HepG2 (cell line): Measurements from ENCODE around the gene ARHGEF7. TPM values are rescaled to one million over a fixed set of nuclear protein-coding genes. Genes with fewer than 3 reads are reported as not detected.

Source experiments
- ATAC-seq: fragments of 200-7000 bp; cut with Tn5 transposase; 3 replicates; pipeline ENCODE4 v1.9.1; 2020; ENCODE audit warnings: mild to moderate bottlenecking, moderate library complexity
- BruUV-seq: library from RNA; stranded (reverse); fragments of 400-500 nt; replicated peaks from 2 replicates; lab custom pipeline; 2021; lab: Mats Ljungman, UMichigan
- CTCF ChIA-PET: fragments of 300-600 bp; formaldehyde crosslinking; extraction: SDS; loops from one replicate; lab custom pipeline; 2021; ENCODE audit warnings: low total read pairs, inconsistent platforms, low intra/inter-chr PET ratio; lab: Yijun Ruan, JAX
- POLR2A ChIA-PET: fragments of 350-600 bp; sonication (Branson Sonifier 250); formaldehyde crosslinking; loops from one replicate; lab custom pipeline; 2020; ENCODE audit warnings: antibody characterized with exemption, inconsistent platforms; lab: Yijun Ruan, JAX
- DNase-seq: peaks from one replicate; pipeline ENCODE4 v3.0.0-alpha.2; 2015; ENCODE audit warnings: low spot score
- FAIRE-seq: peaks from 3 replicates; lab custom pipeline; 2011; peaks lifted over from hg19 to GRCh38; lab: Jason Lieb, UNC
- H2AFZ ChIP-seq: one replicate; pipeline ENCODE4 v1.6.1; 2011; ENCODE audit warnings: low read length, inconsistent platforms
- H3K27ac ChIP-seq: fragments of 300-600 bp; 3 replicates; pipeline ENCODE4 v1.8.0; 2011; ENCODE audit warnings: mixed run types, mild to moderate bottlenecking, mixed read lengths, low read length, inconsistent platforms; ENCODE audit not compliant: insufficient read depth; ENCODE audit errors: extremely low read length
- H3K27me3 ChIP-seq, 2 experiments: fragments of 200-600 bp in 1 of 2; 2 replicates in 1 of 2; 3 replicates in 1 of 2; pipeline versions ENCODE4 v1.6.0 to v1.8.0; 2011; ENCODE audit warnings: low read length in 2 of 2, mild to moderate bottlenecking in 2 of 2, moderate library complexity in 2 of 2, inconsistent platforms in 1 of 2; ENCODE audit not compliant: insufficient read depth in 2 of 2, control insufficient read depth in 1 of 2
- H3K36me3 ChIP-seq, 2 experiments: fragments of 200-600 bp in 1 of 2; replicated peaks in 1 of 2; 2 replicates in 1 of 2; 3 replicates in 1 of 2; pipeline versions ENCODE4 v1.5.1 to v1.8.0; 2011; ENCODE audit warnings: low read length in 2 of 2, inconsistent platforms in 1 of 2; ENCODE audit not compliant: insufficient read depth in 2 of 2, control insufficient read depth in 1 of 2
- H3K4me1 ChIP-seq: 2 replicates; pipeline ENCODE4 v1.5.1; 2012; ENCODE audit warnings: low read length, inconsistent platforms; ENCODE audit not compliant: insufficient read depth
- H3K4me2 ChIP-seq: 2 replicates; pipeline ENCODE4 v1.6.0; 2011; ENCODE audit warnings: low read depth, low read length, inconsistent platforms
- H3K4me3 ChIP-seq, 3 experiments: fragments of 200-600 bp in 1 of 3; sonication (generic), shearing (Covaris generic) in 1 of 3; replicated peaks in 1 of 3; 2 replicates each; pipeline ENCODE4 v1.5.1; 2011 to 2016; ENCODE audit warnings: low read length in 3 of 3, inconsistent platforms in 2 of 3, low read depth in 2 of 3, mild to moderate bottlenecking in 2 of 3, control low read depth in 1 of 3, mixed read lengths in 1 of 3; ENCODE audit not compliant: insufficient read depth in 1 of 3
- H3K79me2 ChIP-seq: one replicate; pipeline ENCODE4 v1.6.1; 2011; ENCODE audit warnings: low read length, inconsistent platforms; ENCODE audit not compliant: insufficient read depth
- H3K9ac ChIP-seq: 2 replicates; pipeline ENCODE4 v1.6.0; 2011; ENCODE audit warnings: mild to moderate bottlenecking, low read depth, low read length, inconsistent platforms; ENCODE audit not compliant: insufficient read depth
- H3K9me3 ChIP-seq: 2 replicates; pipeline ENCODE4 v1.5.1; 2012; ENCODE audit warnings: mild to moderate bottlenecking, low read length
- H4K20me1 ChIP-seq: 2 replicates; pipeline ENCODE4 v1.6.0; 2011; ENCODE audit warnings: inconsistent platforms, mild to moderate bottlenecking, low read length, moderate library complexity; ENCODE audit not compliant: insufficient read depth
- KDM4B ChIP-seq: sonication (generic); formaldehyde crosslinking; IDR thresholded peaks from 2 replicates; pipeline ENCODE4 v1.4.0; 2020; ENCODE audit warnings: missing genetic modification reagents
- SMC3 ChIP-seq: IDR thresholded peaks from 2 replicates; pipeline ENCODE4 v1.6.1; 2011; ENCODE audit warnings: low read length, improper control_type of control experiment
- TFDP2 ChIP-seq: sonication (generic); formaldehyde crosslinking; IDR thresholded peaks from 2 replicates; pipeline ENCODE4 v1.4.0; 2020; ENCODE audit warnings: missing genetic modification reagents
- ZBTB1 ChIP-seq: sonication (generic); formaldehyde crosslinking; IDR thresholded peaks from 2 replicates; pipeline ENCODE4 v1.4.0; 2020; ENCODE audit warnings: missing genetic modification reagents, borderline replicate concordance
- ZNF280B ChIP-seq: sonication (generic); formaldehyde crosslinking; IDR thresholded peaks from 2 replicates; pipeline ENCODE4 v1.5.0; 2020; ENCODE audit warnings: missing genetic modification reagents, mild to moderate bottlenecking, borderline replicate concordance
- ZNF282 ChIP-seq: fragments of 450-650 bp; IDR thresholded peaks from 2 replicates; pipeline ENCODE4 v1.6.1; 2018; ENCODE audit not compliant: partially characterized antibody
- ZNF615 ChIP-seq: sonication (generic); formaldehyde crosslinking; IDR thresholded peaks from 2 replicates; pipeline ENCODE4 v1.5.0; 2020; ENCODE audit warnings: mild to moderate bottlenecking, missing genetic modification reagents, borderline replicate concordance
- ZNF652 ChIP-seq: IDR thresholded peaks from 2 replicates; pipeline ENCODE4 v1.6.1; 2016; ENCODE audit warnings: low read depth, borderline replicate concordance
- WGBS: methylation state at CpG from one replicate; pipeline ENCODE4 v1.1.6; 2017; ENCODE audit warnings: low lambda C conversion rate; 5-methylcytosine and 5-hydroxymethylcytosine counted together
- in situ Hi-C: cut with HindIII; loops from 2 replicates; pipeline ENCODE4 v1.10.0; 2017; ENCODE audit warnings: low pct_unique_long_range_greater_than_20kb; ENCODE audit not compliant: extremely low pct_ligation_motif_present
- intact Hi-C: fragments of 100-400 bp; cut with micrococcal nuclease; formaldehyde crosslinking; loops from one replicate; pipeline ENCODE4 v1.10.0; 2022; ENCODE audit not compliant: unreplicated experiment
- polyA plus RNA-seq, 8 experiments: library from polyadenylated mRNA; depleted of rRNA in 3 of 8; stranded (reverse) in 7 of 8; unstranded in 1 of 8; fragments of >200 nt; fragmentation: Illumina TruSeq in 4 of 8; extraction: Trizol in 4 of 8; gene quantifications; 2 replicates each; pipeline versions ENCODE4 v1.2.1 to v1.2.3, GENCODE V29; 2011 to 2016; ENCODE audit warnings: low read depth in 4 of 8, missing spikeins in 1 of 8, mixed read lengths in 1 of 8; ENCODE audit not compliant: insufficient read depth in 1 of 8
- total RNA-seq, 5 experiments: library from RNA; depleted of rRNA; stranded (reverse); fragments of >200 nt; fragmentation: Illumina TruSeq; extraction: Trizol; gene quantifications; 2 replicates each; pipeline ENCODE4 v1.2.3, GENCODE V29; 2016; ENCODE audit warnings: low read depth in 1 of 5

Gene ARHGEF7
- total and polyA plus RNA-seq, 2 of the 13 experiments (the other 11 are each of a cell fraction or from before 2014, with no cell fraction given): 15.7 to 22.3 TPM

- DNase-seq: no peak
- FAIRE-seq: no peak
- intact Hi-C loops (no loop called here), in situ Hi-C loops (no loop called here)
- Histone ChIP-seq H3K79me2 (no peaks in the 10 kb centered on the region), H3K9ac (no peak overlapping the region), H3K4me2 (no peak overlapping the region), H3K27ac (no peak overlapping the region), H3K4me3 (no peak overlapping the region), H4K20me1 (no peaks in the 10 kb centered on the region), H2AFZ (no peak overlapping the region), H3K4me1 (peaks cover 3% of the 10 kb centered on the region; the same call in 1 of the 2 replicates), H3K9me3 (no peaks in the 10 kb centered on the region), H3K36me3 (peaks cover 9 to 53% of the 10 kb centered on the region in 2 experiments), H3K27me3 (no peaks in the 10 kb centered on the region)
- BruUV-seq: no TSS peak
- no peak for ATAC-seq
- POLR2A ChIA-PET: no interaction called here
- TF ChIP-seq KDM4B (CRISPR knock-in tag): no peak
- no peak for TF ChIP-seq ZNF282
- no peak for TF ChIP-seq ZNF615
- TF ChIP-seq ZNF280B: no peak
- no peak for TF ChIP-seq TFDP2 (CRISPR knock-in tag)
- no peak for TF ChIP-seq ZBTB1
- TF ChIP-seq ZNF652: no peak
- no peak for TF ChIP-seq SMC3
- CTCF ChIA-PET: no interaction called here
- 78% methylated on average over 6 of the region's 6 CpGs for WGBS
Observed at GRCh38 chr13:111252446-111253364, 137.6 kb downstream of the ARHGEF7 start.
